Stimulated activated CD4-positive, alpha-beta T cell treated with anti-CD3 and anti-CD28 coated beads, TNF-alpha, amount 100 ng/mL, for 1 hour (primary cell): Measurements from ENCODE around the gene SUOX.
"Not testable (repeated sequence)": the region's sequence is repeated elsewhere in the genome, so short reads cannot be mapped to it uniquely, and the experiment has no call there.

ENCODE experiments used
- DNase-seq, 3 donors: peaks; one replicate each; pipeline ENCODE4 v3.0.0-alpha.2; 2020; ENCODE audit warnings: low read depth in 3 of 3, low spot score in 1 of 3

The SUOX gene

GRCh38 chr12:55996715-55997534, at the start of gene SUOX:
Gene SUOX, plus strand, starts transcription at chr12:55997276. Its CDS starts 4,946 bp downstream, at chr12:56002222.
- DNase-seq = no peak

DNA sequence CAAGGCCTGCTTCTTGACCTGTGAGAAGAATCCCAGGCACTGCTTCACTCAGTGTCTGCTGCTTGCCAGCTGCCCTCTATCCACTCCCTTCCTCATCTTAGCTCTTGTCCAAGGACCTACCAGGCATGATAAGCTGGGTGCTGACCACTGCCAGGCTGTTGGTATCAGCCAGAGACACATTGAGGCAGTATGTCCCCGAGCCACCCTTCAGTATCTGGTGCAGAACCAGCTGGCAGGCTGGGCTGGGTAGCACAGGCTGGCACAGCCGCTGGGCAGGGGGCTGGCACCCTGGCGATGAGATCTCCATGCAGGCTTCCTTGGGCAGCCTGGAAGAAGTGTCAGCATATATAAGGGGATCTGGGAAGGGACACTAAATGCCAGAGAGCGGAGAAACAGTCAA, 41.7 kb upstream of the SUOX start:
- no peak for DNase-seq

DNA sequence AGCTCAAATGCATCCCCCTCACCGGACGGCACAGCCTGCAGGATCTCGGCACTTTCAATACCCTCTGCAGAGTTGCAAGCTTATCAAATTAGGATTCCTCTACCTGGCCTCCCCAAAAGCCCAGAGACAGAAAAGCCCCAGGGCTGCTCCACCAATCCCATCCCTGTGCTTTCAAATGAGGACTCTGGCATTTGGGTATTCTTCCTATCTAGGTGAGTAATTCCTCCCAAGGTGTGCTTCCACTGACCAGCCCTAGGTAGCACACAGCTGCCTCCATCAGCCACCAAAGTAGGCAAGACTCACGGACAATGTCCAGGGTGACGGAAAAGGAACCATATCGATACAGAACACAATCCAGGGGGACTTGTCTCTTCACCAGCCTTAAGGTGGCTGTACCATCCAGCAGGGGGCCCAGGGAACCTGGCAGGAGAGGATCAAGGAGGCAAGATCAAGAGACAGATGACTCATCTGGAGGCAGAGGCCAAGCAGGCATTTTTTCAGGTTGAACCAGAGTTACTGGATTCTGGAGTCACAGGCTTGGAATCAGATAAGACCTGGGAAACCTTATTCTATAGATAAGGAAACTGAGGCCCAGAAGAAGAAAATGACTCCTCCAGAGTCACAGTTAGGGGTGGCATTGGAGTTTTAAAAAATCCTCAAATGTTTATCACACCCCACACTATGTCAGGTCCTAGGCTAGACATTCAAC, 41.1 kb upstream of the SUOX start:
- no peak for DNase-seq

DNA sequence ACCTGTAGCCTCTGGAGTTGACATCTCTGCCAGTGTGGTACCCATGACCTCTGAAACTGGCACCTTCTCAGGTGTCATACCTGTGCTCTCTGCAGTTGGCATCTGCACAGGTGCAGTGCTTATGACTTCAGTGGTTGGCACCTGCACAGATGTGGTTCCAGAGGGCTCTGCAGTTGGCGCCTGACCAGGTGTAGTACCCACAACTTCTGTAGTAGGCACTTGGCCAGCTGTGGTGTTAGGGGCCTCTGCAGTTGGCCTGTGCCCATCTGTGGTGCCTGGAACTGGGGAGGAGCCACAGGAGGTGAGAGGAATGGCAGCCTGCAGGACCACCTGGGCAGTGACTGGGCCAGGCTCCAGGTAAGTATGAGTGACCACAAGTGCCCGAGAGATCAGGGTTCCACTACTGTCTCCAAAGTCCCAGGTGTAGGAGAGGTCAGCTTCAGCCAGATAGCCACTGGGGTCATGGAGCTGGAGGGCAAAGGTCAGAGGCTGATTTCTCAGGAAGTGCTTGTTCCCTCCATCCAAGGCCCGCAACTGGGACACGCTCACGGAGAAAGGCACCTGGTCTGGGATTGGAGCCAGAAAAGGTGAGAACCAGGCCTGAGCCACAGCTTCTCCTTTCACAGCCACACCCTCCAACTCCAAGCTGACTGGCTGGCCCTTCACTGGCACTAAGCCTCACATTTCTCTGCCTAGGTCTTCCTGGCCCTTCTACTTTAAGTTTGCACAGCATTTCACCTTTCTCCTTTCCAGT, 39.8 kb upstream of the SUOX start:
- no peak for DNase-seq

DNA sequence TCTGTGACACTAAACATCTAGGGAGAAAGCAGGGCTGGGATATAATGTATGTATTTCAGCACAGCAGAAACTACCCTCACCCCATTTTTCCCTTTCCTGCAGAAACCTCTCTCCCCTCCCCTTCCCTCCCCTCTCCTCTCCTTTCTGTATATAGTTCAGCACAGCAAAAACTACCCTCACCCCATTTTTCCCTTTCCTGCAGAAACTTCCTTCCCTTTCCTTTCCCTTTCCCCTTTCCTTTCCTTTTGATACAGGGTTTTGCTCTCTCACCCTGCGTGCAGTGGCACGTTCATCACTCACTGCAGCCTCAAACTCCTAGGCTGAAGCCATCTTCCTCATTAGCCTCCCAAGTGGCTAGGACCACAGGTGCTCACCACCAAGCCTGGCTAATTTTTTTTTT, 33.3 kb upstream of the SUOX start:
- no peak for DNase-seq

- no peak for DNase-seq
These were observed 31.8 kb upstream of the SUOX start for GRCh38 chr12:55965240-55965639.

GRCh38 chr12:55965941-55966407, 31.1 kb upstream of the SUOX start, which contains the start of gene PMEL:
Gene PMEL, minus strand, starts transcription at chr12:55966042. Its CDS starts 31 bp downstream, at chr12:55966011.
- no peak for DNase-seq

DNA sequence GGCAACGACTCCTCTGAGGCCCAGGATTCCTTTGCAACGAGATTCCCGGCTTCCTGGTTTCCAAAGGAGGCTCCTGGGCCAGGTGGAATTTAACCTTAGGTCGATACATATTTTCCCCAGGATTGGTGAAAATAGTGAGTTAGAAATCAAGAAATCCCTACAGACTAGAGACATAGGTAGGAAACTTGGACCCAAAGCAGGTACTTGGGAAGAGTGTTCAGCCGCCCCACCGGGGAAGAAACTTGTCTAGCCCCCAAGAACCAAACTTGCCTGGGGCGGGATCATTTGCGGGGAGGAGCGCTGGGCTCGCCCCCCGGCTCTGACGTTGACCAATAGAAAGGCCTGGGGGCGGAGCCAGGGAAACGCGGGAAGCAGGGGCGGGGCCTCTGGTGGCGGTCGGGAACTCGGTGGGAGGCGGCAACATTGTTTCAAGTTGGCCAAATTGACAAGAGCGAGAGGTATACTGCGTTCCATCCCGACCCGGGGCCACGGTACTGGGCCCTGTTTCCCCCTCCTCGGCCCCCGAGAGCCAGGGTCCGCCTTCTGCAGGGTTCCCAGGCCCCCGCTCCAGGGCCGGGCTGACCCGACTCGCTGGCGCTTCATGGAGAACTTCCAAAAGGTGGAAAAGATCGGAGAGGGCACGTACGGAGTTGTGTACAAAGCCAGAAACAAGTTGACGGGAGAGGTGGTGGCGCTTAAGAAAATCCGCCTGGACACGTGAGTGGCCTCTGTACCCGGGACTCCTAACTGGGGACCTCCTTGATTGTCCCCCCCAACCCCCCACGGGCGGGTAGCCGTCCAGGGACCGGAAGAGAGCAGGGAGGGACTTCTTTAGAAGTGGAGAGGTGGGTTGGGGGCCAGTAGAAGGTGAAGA, 30.4 kb upstream of the SUOX start, which contains the start of gene CDK2:
TSS of gene CDK2 (plus strand) at position 423 of the 874 bp plus-strand sequence. CDS start at position 602, 179 bp downstream.
- DNase-seq = peak; percentile 67 to 88 (median 74)

- DNase-seq = no peak
These were observed 27.7 kb upstream of the SUOX start for GRCh38 chr12:55969356-55969755.

- DNase-seq = no peak
These were observed 26.3 kb upstream of the SUOX start for GRCh38 chr12:55970775-55971174.

- DNase-seq = no peak
These were observed 25.0 kb upstream of the SUOX start for GRCh38 chr12:55972042-55972441.

DNA sequence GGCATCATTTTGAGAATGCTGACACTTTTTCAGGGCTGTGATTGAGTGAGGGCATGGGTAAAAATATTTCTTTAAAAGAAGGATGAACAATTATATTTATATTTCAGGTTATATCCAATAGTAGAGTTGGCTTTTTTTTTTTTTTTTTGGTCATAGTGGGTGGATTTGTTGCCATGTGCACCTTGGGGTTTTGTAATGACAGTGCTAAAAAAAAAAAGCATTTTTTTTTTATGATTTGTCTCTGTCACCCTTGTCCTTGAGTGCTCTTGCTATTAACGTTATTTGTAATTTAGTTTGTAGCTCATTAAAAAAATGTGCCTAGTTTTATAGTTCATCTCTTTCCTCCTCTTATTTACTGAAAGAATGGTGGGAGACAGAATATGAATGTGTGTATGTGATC, 24.6 kb upstream of the SUOX start:
- no peak for DNase-seq

GRCh38 chr12:55972911-55973598, 24.0 kb upstream of the SUOX start:
- no peak for DNase-seq

DNA sequence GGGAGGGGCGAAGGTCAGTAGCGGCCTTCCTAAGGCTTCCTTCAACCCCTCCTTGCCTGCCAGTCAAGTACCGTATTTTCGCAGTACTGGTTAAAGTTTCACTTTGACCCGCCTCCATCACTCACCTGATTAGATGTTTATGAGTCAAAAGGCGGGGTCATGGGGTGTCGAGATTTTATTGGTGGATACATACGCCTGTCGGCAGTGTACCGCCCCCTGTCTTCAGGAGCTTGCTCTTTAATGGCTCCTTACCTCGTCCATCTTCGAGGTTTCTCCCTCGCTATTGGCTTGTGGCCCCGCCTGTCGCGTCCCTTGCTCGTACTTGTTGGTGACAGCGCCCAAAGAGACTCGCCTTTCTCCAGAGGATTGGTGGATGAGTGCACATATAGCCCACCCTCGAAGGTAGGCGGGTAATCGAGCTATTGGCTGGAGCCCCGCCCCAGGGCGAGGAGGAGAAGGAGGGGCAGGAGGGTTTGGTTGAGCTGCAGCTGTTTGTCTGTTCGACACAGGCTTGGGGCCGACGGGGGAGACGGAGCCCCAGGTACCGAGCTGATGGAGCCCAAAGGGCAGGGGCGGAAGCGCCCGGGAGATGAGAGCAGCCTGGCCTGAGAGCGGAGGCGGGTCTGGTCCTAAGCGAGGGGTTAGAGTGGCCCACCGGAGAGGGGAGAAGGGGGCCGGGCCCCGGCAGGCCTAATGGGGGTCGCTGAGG, 23.3 kb upstream of the SUOX start, which contains the start of gene RAB5B:
TSS of gene RAB5B (plus strand) at position 480 of the 709 bp plus-strand sequence. CDS start 12,883 bp downstream, outside the sequence.
- peak; percentile 84 to 97 (median 94) for DNase-seq

DNA sequence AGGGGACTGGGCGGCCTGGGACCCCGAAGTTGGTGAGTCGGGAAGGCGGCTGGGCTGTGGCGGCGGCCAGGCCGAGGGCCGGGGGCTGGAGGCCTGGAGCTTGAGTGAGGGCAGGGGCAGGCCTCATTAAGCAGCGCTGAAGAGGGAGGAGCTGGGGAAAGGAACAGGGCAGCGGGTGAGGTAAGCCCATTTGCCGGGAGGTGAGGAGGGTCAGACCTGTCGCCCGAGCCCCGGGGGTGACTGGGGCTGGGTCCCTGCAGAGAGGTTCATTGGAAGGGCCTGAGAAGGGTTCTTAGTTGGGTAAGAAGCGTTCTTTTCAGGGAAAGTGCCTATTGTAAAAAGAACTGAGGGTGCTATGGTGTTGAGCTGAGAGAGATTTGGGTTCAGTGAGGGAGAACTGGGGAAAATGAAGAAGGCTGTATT, 22.8 kb upstream of the SUOX start:
- no peak for DNase-seq

DNA sequence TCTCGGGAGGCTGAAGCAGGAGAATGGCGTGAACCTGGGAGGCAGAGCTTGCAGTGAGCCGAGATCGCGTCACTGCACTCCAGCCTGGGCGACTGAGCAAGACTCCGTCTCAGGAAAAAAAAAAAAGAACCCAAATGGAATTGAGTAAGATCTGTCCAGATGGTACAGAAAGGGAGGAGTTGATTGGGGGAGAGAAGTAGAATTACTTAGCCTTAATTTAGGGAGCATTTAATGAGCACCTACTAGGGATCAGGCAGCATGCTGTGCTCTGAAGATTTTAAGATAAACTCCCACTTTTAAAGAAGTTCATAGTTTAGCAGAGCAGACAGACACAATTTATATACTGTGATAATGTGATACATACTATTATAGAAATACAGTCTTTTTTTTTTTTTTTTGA, 18.7 kb upstream of the SUOX start:
- no peak for DNase-seq

DNA sequence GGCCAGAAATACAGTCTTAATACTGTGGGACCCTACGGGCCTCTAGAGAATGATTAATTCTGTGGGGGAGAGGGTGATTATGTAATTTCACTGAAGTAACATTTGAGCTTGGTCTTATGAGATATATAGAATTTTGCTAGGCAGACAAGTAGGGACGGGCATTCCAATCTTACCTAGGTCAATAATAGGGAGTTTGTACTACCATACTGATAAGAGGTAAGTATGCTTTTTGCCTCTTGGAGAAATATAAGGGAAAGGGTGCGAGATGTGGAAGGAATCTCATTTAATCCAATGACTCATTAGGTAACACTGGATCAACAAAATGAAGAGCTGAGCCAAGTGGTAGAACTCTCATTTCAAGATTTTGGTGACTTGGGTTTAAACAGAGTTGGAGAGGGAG, 18.0 kb upstream of the SUOX start:
- DNase-seq = no peak

DNA sequence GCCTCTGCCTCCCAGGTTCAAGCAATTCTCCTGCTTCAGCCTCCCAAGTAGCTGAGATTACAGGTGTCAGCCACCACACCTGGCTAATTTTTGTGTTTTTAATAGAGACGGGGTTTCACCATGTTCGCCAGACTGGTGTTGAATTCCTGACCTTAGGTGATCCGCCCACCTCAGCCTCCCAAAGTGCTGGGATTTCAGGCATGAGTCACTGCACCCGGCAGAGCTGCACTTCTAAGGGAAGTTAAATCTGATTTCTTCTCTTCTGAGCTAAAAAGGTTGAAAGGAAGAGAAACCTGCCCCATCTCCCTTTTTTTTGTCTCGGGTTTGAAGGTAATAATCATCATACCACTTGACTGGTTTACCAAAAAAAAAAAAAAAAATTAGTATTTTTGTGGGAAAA, 15.2 kb upstream of the SUOX start:
- DNase-seq = not testable (repeated sequence)

GRCh38 chr12:55982319-55982936, 14.6 kb upstream of the SUOX start:
- no peak for DNase-seq
